ENCODE results near the gene NYAP2.

NYAP2 gene

GRCh38 chr2:225431105-225431863, 31.8 kb downstream of the NYAP2 start:
- no peak for DNase-seq

- DNase-seq, result no peak
Measured at GRCh38 chr2:225434014-225434413, 34.5 kb downstream of the NYAP2 start.

GRCh38 chr2:225437319-225437718, 37.8 kb downstream of the NYAP2 start:
- DNase-seq, result no peak

- DNase-seq, result no peak
Measured at GRCh38 chr2:225438248-225438647, 38.7 kb downstream of the NYAP2 start.

- DNase-seq, result no peak
Measured at GRCh38 chr2:225452677-225453076, 53.2 kb downstream of the NYAP2 start.

- no peak for DNase-seq
Measured at GRCh38 chr2:225454412-225454811, 54.9 kb downstream of the NYAP2 start.

GRCh38 chr2:225456619-225457260, 57.2 kb downstream of the NYAP2 start:
- DNase-seq, result no peak

- no peak for DNase-seq
Measured at GRCh38 chr2:225457482-225457881, 58.0 kb downstream of the NYAP2 start.

- DNase-seq, result no peak
Measured at GRCh38 chr2:225458431-225459117, 59.1 kb downstream of the NYAP2 start.

GRCh38 chr2:225462417-225462816, 62.9 kb downstream of the NYAP2 start:
- no peak for DNase-seq

- DNase-seq, result no peak
Measured at GRCh38 chr2:225462945-225463344, 63.4 kb downstream of the NYAP2 start.

GRCh38 chr2:225463449-225463848, 63.9 kb downstream of the NYAP2 start:
- no peak for DNase-seq

GRCh38 chr2:225464346-225465025, 65.0 kb downstream of the NYAP2 start:
- DNase-seq, result no peak

GRCh38 chr2:225465827-225466226, 66.3 kb downstream of the NYAP2 start:
- no peak for DNase-seq

- no peak for DNase-seq
Measured at GRCh38 chr2:225466891-225467604, 67.5 kb downstream of the NYAP2 start.

- DNase-seq, result no peak
Measured at GRCh38 chr2:225468131-225468530, 68.6 kb downstream of the NYAP2 start.

GRCh38 chr2:225471039-225471438, 71.5 kb downstream of the NYAP2 start:
- DNase-seq, result no peak

GRCh38 chr2:225471482-225471881, 72.0 kb downstream of the NYAP2 start:
- DNase-seq, result no peak

- no peak for DNase-seq
Measured at GRCh38 chr2:225472161-225472560, 72.7 kb downstream of the NYAP2 start.

- DNase-seq, result no peak
Measured at GRCh38 chr2:225479386-225479785, 79.9 kb downstream of the NYAP2 start.

GRCh38 chr2:225484751-225485150, 85.2 kb downstream of the NYAP2 start:
- no peak for DNase-seq

GRCh38 chr2:225486236-225486635, 86.7 kb downstream of the NYAP2 start:
- DNase-seq, result no peak

Measured in COR-L47 (cell line).